Urothelium cell line (cell line): ENCODE results near the gene LIMS2.

Experiments
- DNase-seq: peaks from one replicate; pipeline ENCODE4 v3.0.0; 2011; ENCODE audit warnings: low spot score, mixed read lengths
- FAIRE-seq: peaks from 2 replicates; lab custom pipeline; 2011; peaks lifted over from hg19 to GRCh38; lab: Jason Lieb, UNC

LIMS2 gene

GRCh38 chr2:127678531-127678930 is 3.2 kb upstream of the LIMS2 start:
- DNase-seq (no peak), FAIRE-seq (no peak)

GRCh38 chr2:127676906-127677305 is 1.6 kb upstream of the LIMS2 start:
- no peak for FAIRE-seq
- no peak for DNase-seq

- DNase-seq: peak; percentile 77
- FAIRE-seq: peak; percentile 79
Measured at GRCh38 chr2:127674241-127675209, 805 bp downstream of the LIMS2 start.

GRCh38 chr2:127673291-127674069 is 1.9 kb downstream of the LIMS2 start:
- DNase-seq (no peak), FAIRE-seq (no peak)

GRCh38 chr2:127672341-127673224 is 2.7 kb downstream of the LIMS2 start:
- FAIRE-seq (no peak), DNase-seq (no peak)

- DNase-seq: no peak
- FAIRE-seq: peak; percentile 27
Measured at GRCh38 chr2:127671557-127672302, 3.6 kb downstream of the LIMS2 start.

GRCh38 chr2:127670957-127671290 is 4.4 kb downstream of the LIMS2 start:
- FAIRE-seq (no peak), DNase-seq (no peak)

- FAIRE-seq (no peak), DNase-seq (no peak)
Measured at GRCh38 chr2:127670055-127670956, 5.0 kb downstream of the LIMS2 start.

GRCh38 chr2:127669056-127669455 is 6.3 kb downstream of the LIMS2 start:
- FAIRE-seq: no peak
- no peak for DNase-seq

- FAIRE-seq: no peak
- DNase-seq: no peak
Measured at GRCh38 chr2:127665267-127665893, 9.9 kb downstream of the LIMS2 start.

- DNase-seq (no peak), FAIRE-seq (no peak)
Measured at GRCh38 chr2:127664895-127665225, 10.5 kb downstream of the LIMS2 start.

GRCh38 chr2:127664065-127664894 is 11.1 kb downstream of the LIMS2 start:
- FAIRE-seq: no peak

GRCh38 chr2:127663566-127664064 is 11.7 kb downstream of the LIMS2 start:
- FAIRE-seq: no peak

More at GRCh38 chr2:127664065-127664894, 11.1 kb downstream of the LIMS2 start:
- DNase-seq: no peak

GRCh38 chr2:127662937-127663565 is 12.3 kb downstream of the LIMS2 start:
- no peak for DNase-seq
- peak; percentile 56 for FAIRE-seq

More at GRCh38 chr2:127663566-127664064, 11.7 kb downstream of the LIMS2 start:
- DNase-seq: no peak

GRCh38 chr2:127661949-127662510 is 13.3 kb downstream of the LIMS2 start:
- FAIRE-seq (no peak), DNase-seq (no peak)

GRCh38 chr2:127661072-127661649 is 14.2 kb downstream of the LIMS2 start:
- FAIRE-seq: no peak
- no peak for DNase-seq

GRCh38 chr2:127660291-127660578 is 15.1 kb downstream of the LIMS2 start:
- FAIRE-seq (no peak), DNase-seq (no peak)
